GM21526 (cell line): ENCODE results near the gene LIN7A.
A peak's percentile ranks its signal among the peaks of the same experiment; 100 is the strongest.

Experiments used
- ATAC-seq: cut with Tn5 transposase; IDR thresholded peaks from one replicate; pipeline ENCODE4 v1.9.1; 2021; ENCODE audit warnings: moderate library complexity; ENCODE audit not compliant: unreplicated experiment, low FRiP score

The LIN7A gene

GRCh38 chr12:80861641-80862378, 75.9 kb downstream of the LIN7A start:
- ATAC-seq = no peak

GRCh38 chr12:80860928-80861327, 76.8 kb downstream of the LIN7A start:
- no peak for ATAC-seq

GRCh38 chr12:80860206-80860605, 77.5 kb downstream of the LIN7A start:
- ATAC-seq = no peak

GRCh38 chr12:80858356-80858755, 79.4 kb downstream of the LIN7A start:
- ATAC-seq = no peak

GRCh38 chr12:80857311-80857710, 80.4 kb downstream of the LIN7A start:
- ATAC-seq = no peak

GRCh38 chr12:80849337-80849736, 88.4 kb downstream of the LIN7A start:
- ATAC-seq = no peak

GRCh38 chr12:80848858-80849257, 88.9 kb downstream of the LIN7A start:
- ATAC-seq = no peak

- no peak for ATAC-seq
These were observed 90.2 kb downstream of the LIN7A start for GRCh38 chr12:80847575-80847974.

GRCh38 chr12:80846952-80847351, 90.8 kb downstream of the LIN7A start:
- ATAC-seq = no peak

- no peak for ATAC-seq
These were observed 92.1 kb downstream of the LIN7A start for GRCh38 chr12:80845639-80846038.

GRCh38 chr12:80843969-80844368, 93.8 kb downstream of the LIN7A start:
- ATAC-seq = no peak

GRCh38 chr12:80838708-80839107, 99.0 kb downstream of the LIN7A start:
- ATAC-seq = no peak

GRCh38 chr12:80838024-80838658, 99.6 kb downstream of the LIN7A start:
- ATAC-seq = no peak

- peak; percentile 64 for ATAC-seq
These were observed 100.3 kb downstream of the LIN7A start for GRCh38 chr12:80837342-80837978.

- ATAC-seq = no peak
These were observed 103.0 kb downstream of the LIN7A start for GRCh38 chr12:80834724-80835123.

- peak; percentile 51 for ATAC-seq
These were observed 107.1 kb downstream of the LIN7A start for GRCh38 chr12:80830533-80831088.

GRCh38 chr12:80829767-80830166, 108.0 kb downstream of the LIN7A start:
- no peak for ATAC-seq

- no peak for ATAC-seq
These were observed 112.2 kb downstream of the LIN7A start for GRCh38 chr12:80825506-80825905.

GRCh38 chr12:80823393-80823792, 114.3 kb downstream of the LIN7A start:
- ATAC-seq = no peak

GRCh38 chr12:80821513-80822000, 116.2 kb downstream of the LIN7A start:
- ATAC-seq = peak; percentile 50

- no peak for ATAC-seq
These were observed 118.9 kb downstream of the LIN7A start for GRCh38 chr12:80818878-80819277.
